Mucosa of rectum (tissue), 2 donors: ENCODE data around the gene ATG4B.
A peak's percentile ranks its signal among the peaks of the same experiment; 100 is the strongest.

Experiments used
- H3K27ac ChIP-seq, 2 donors: one replicate each; pipeline ENCODE4 v1.7.0; 2013; ENCODE audit warnings: inconsistent platforms in 2 of 2, low read depth in 2 of 2, low read length in 2 of 2
- H3K27me3 ChIP-seq, 2 donors: one replicate each; pipeline ENCODE4 v1.7.0; 2013; ENCODE audit warnings: low read length in 2 of 2; ENCODE audit not compliant: control insufficient read depth in 2 of 2, insufficient read depth in 2 of 2
- H3K36me3 ChIP-seq, 2 donors: one replicate each; pipeline ENCODE4 v1.7.0; 2013; ENCODE audit warnings: low read length in 2 of 2; ENCODE audit not compliant: control insufficient read depth in 2 of 2, insufficient read depth in 2 of 2
- H3K4me1 ChIP-seq, 2 donors: one replicate each; pipeline ENCODE4 v1.7.0; 2013; ENCODE audit warnings: low read length in 2 of 2, mild to moderate bottlenecking in 1 of 2; ENCODE audit not compliant: control insufficient read depth in 2 of 2, insufficient read depth in 2 of 2
- H3K4me3 ChIP-seq, 2 donors: one replicate each; pipeline ENCODE4 v1.7.0; 2013; ENCODE audit warnings: low read length in 2 of 2
- H3K9ac ChIP-seq, 2 donors: one replicate each; pipeline ENCODE4 v1.7.0; 2013; ENCODE audit warnings: low read length in 2 of 2, low read depth in 1 of 2, mild to moderate bottlenecking in 1 of 2
- H3K9me3 ChIP-seq, 2 donors: one replicate each; pipeline ENCODE4 v1.7.0; 2013; ENCODE audit warnings: low read length in 2 of 2; ENCODE audit not compliant: control insufficient read depth in 2 of 2
- donor health status: healthy.
- donor health status: Normal muscosa, but diverticular disease.

Gene ATG4B

DNA sequence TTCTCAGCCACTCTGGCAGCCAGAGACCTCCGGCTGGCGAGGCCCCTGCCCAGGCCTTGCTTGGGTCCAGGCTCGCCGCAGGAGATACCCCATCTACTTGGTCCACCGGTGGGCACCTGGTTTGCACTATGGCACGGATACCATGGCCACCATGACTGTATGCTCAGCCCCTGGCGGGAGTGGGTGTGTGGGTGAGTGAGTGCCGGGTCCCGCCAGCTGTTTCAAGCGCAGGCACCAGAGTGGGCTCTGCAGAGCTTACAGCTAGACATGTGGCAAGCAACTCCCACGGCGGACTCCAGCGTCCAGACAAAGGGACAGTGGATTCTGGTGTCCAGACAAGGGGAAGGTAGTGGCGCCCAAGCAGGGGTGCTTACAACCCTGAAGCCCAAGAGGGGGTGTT is 1.4 kb downstream of the ATG4B start:
- no peak overlapping the region for H3K9ac ChIP-seq
- peaks cover 3 to 4% of the 10 kb centered on the region in 2 donors for H3K36me3 ChIP-seq
- H3K4me3 ChIP-seq = peak overlapping the region in 1 of 2 donors; percentile 92
- no peak overlapping the region for H3K27ac ChIP-seq
- no peaks in the 10 kb centered on the region for H3K9me3 ChIP-seq
- peaks cover 16 to 31% of the 10 kb centered on the region in 2 donors for H3K4me1 ChIP-seq
- no peaks in the 10 kb centered on the region for H3K27me3 ChIP-seq

DNA sequence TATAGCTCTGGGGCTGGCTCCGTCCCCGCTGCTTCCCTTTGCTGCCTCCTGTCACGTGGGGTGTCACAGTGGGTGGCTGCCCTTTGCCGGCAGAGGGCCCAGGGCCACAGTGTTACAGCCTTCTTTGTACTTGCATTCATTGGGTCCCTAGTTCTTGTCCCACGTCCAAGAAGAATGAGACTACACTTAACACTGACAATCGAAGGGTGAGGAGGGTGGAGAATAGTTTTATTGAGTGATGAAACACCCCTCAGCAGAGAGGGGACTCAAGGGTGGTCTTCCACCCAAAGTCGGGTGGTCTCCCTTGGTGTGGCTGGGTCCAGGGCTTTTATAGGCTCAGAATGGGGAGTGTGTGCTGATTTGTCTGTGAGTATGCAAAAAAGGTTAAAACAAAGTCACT is 1.9 kb downstream of the ATG4B start:
- Histone ChIP-seq H3K9ac (no peak overlapping the region), H3K36me3 (peaks cover 3 to 7% of the 10 kb centered on the region in 2 donors), H3K9me3 (no peaks in the 10 kb centered on the region), H3K27me3 (no peaks in the 10 kb centered on the region), H3K4me1 (peaks cover 16 to 31% of the 10 kb centered on the region in 2 donors), H3K4me3 (peak overlapping the region in 1 of 2 donors; percentile 92), H3K27ac (no peak overlapping the region)

DNA sequence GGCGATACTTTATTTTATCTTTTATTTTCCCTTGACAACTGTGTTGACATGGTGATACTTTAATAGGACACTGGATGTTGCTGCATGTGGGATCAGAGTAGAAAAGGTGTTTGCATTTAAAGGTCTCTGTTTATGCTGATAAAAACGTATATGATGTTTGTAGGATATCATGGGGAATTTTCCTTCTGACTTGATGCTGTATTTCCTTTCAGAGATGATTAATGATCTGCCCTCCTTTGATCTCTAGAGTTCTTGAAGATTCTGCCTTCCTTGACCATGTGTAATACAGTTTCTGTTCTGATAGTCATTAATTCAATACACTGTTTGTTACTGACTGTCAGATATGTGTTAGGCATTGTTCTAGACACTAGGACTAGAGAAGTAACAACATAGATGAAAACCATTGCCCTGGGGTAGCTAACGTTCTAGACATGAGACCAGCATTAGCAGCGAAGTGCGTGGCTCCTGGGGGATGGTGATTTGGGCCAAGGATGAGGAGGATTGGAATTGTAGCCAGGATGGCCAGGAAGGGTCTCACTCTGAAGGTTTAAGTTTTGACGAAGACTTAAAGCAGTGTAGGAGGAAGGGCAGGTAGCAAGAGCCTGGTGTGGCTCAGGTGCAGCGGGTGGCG is 2.8 kb downstream of the ATG4B start:
- Histone ChIP-seq H3K9ac (no peak overlapping the region), H3K9me3 (no peaks in the 10 kb centered on the region), H3K4me3 (no peak overlapping the region), H3K27me3 (no peaks in the 10 kb centered on the region), H3K36me3 (peaks cover 3 to 9% of the 10 kb centered on the region in 2 donors), H3K27ac (no peak overlapping the region), H3K4me1 (peaks cover 16 to 35% of the 10 kb centered on the region in 2 donors)

DNA sequence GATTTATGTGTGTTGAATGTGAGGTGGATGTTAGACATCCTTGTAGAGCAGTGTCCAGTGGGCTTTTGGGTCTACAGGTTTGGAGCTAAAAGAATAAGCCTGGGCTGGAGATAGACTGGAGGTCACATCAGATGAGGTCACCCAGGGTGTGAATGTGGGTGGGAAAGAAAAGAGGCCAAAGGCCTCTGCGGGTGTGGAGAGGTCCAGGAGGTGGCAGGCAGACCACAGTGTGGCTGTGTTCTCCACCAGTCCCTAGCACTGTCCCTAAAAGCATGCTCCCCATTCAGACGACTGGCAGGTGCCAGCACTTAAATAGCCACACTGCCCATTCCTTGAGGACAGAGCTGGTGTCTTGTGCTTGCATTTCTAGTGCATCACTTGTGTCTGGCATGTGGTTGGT is 4.1 kb downstream of the ATG4B start:
- Histone ChIP-seq H3K9ac (no peak overlapping the region), H3K4me3 (no peak overlapping the region), H3K27ac (no peak overlapping the region), H3K27me3 (no peaks in the 10 kb centered on the region), H3K4me1 (peaks cover 11 to 40% of the 10 kb centered on the region in 2 donors), H3K36me3 (peaks cover 3 to 12% of the 10 kb centered on the region in 2 donors), H3K9me3 (no peaks in the 10 kb centered on the region)

DNA sequence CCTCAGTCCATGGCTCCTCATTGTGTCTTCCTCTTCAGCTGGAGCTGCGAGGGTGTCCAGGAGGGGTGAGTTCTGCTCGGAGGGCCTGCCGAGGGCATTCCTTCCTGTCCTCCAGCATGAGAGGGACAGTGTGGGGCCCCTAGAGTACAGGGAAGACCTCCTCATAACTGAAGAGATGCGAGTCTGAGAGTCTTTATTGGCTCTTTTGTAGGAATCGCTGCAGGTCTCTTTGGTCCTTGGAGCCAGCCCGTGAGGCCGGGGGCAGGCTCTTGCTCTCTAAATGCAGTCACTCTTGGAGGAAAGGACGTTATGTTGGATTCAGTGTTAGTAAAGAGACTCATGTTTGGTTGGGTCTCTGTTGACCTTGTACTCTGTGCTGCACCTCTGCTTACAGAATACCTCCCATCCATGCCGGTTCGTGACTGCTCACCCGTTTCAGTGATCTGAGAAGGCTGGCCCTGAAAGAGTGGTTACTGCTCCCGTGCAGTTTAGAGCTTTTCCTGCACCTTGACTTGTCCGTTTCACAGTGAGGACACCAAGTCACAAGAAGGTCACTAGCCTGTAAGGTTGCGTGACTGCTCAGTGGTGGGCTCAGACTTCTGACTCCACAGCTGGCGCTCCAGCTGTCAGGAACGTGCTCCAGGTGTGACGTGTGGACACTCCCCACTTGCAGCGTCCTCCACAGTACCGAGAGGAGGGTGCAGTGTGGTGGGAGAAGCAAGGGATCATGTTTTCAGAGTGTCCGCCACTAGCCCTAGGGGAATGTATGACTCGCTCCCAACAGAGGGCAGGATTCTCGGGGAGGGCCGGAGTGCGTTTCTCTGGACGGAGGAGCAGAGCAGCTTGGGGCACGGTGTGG is 7.8 kb downstream of the ATG4B start:
- H3K27me3 ChIP-seq = no peaks in the 10 kb centered on the region
- H3K4me1 ChIP-seq = peaks cover 0 to 33% of the 10 kb centered on the region in 2 donors
- no peak overlapping the region for H3K4me3 ChIP-seq
- H3K36me3 ChIP-seq = peaks cover 0 to 11% of the 10 kb centered on the region in 2 donors
- no peaks in the 10 kb centered on the region for H3K9me3 ChIP-seq
- H3K9ac ChIP-seq = peak overlapping the region in 1 of 2 donors; percentile 40
- H3K27ac ChIP-seq = peak overlapping the region in 1 of 2 donors; percentile 46

DNA sequence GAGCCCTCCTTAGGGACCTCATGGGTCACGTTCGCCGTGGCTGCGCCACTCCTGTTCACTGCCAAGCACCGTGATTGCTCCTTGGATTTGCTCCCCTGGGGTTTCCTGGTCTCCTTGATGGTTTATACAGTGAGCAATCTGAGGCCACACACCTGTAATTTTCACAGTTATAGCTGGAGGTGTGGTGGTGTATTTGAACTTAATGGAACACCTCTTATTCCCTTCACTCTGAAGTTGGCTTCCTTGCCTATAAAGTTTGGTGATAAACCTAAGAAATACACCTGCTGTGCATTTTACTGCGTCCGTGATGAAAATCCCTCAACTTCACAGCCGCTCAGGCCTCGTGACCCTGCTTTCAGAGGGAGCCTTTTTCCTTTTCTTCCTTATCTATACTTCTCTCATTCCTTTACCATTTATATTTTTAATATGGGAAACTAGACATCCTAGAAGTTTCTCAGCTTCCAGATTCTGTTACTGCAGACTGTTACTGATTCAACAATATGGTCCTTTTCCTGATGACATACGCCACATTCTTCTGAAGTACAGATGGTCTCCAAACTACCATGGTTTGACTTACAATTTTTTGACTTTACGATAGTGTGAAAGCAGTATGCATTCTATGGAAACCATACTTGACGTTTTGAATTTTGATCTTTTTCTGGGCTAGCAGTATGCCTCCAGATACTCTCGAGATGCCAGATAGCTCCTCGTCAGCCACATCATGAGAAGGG is 8.6 kb downstream of the ATG4B start:
- peaks cover 0 to 29% of the 10 kb centered on the region in 2 donors for H3K4me1 ChIP-seq
- H3K36me3 ChIP-seq = peaks cover 3 to 12% of the 10 kb centered on the region in 2 donors
- H3K27ac ChIP-seq = peak overlapping the region in 1 of 2 donors; percentile 46
- H3K27me3 ChIP-seq = no peaks in the 10 kb centered on the region
- H3K9me3 ChIP-seq = no peaks in the 10 kb centered on the region
- no peak overlapping the region for H3K4me3 ChIP-seq
- peak overlapping the region in 1 of 2 donors; percentile 40 for H3K9ac ChIP-seq

DNA sequence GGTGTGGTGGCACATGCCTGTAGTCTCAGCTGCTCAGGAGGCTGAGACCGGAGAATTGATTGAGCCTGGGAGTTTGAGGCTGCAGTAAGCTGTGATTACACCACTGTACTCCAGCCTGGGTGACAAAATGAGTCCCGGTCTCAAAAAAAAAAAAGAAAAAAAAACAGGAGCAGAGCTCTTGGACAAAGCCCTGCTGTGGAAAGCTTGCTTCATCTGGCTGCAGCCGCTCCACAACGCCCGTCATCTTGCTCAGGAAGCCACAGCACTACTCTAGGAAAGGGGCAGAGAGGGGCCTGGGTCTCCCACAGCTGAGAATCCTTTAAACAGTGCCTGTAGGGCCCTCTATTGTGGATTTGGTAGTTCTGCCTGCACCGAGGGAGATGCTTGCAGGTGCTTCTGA is 11.0 kb downstream of the ATG4B start:
- H3K27ac ChIP-seq = no peak overlapping the region
- no peaks in the 10 kb centered on the region for H3K9me3 ChIP-seq
- H3K4me1 ChIP-seq = peaks cover 0 to 23% of the 10 kb centered on the region in 2 donors
- H3K36me3 ChIP-seq = peaks cover 25 to 36% of the 10 kb centered on the region in 2 donors
- no peak overlapping the region for H3K9ac ChIP-seq
- no peaks in the 10 kb centered on the region for H3K27me3 ChIP-seq
- H3K4me3 ChIP-seq = no peak overlapping the region

DNA sequence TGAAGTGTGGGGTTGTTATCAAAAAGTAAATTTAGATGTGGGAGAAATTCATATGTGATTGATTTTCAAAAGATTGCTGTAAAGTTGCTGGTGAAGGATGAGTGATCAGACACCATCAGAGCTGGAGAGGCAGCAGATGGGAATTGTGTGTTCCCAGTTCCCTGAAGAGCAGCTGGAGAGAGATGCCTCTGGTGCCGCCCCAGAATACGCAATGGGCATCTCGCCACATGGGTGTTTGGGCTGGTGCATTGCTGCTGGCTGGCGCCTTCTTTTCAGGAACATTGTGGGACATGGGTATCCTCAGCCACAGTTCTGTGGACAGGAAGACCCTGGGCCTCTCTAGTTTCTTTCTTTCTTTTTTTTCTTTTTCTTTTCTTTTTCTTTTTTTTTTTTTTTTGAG is 11.9 kb downstream of the ATG4B start:
- Histone ChIP-seq H3K27me3 (no peaks in the 10 kb centered on the region), H3K27ac (no peak overlapping the region), H3K9me3 (no peaks in the 10 kb centered on the region), H3K9ac (no peak overlapping the region), H3K4me3 (no peak overlapping the region), H3K36me3 (peaks cover 26 to 35% of the 10 kb centered on the region in 2 donors), H3K4me1 (peaks cover 0 to 23% of the 10 kb centered on the region in 2 donors)

DNA sequence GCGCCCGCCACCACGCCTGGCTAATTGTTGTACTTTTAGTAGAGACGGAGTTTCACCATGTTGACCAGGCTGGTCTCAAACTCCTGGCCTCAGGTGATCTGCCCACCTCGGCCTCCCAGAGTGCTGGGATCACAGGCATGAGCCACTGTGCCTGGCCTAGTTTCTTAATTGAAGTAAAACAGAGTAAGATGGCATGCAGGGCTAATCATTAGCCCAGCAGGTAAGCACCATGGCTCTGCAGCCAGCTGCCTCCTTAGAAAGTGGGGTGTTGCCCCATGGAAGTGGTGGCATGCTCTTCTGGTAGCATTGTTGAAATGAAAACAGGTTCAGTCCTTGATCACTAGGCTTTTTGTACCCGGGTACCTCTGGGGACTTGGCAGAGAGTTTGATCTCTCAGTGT is 12.4 kb downstream of the ATG4B start:
- peaks cover 31 to 40% of the 10 kb centered on the region in 2 donors for H3K36me3 ChIP-seq
- no peaks in the 10 kb centered on the region for H3K27me3 ChIP-seq
- H3K9ac ChIP-seq = no peak overlapping the region
- H3K27ac ChIP-seq = no peak overlapping the region
- no peak overlapping the region for H3K4me3 ChIP-seq
- peaks cover 0 to 22% of the 10 kb centered on the region in 2 donors for H3K4me1 ChIP-seq
- H3K9me3 ChIP-seq = no peaks in the 10 kb centered on the region

DNA sequence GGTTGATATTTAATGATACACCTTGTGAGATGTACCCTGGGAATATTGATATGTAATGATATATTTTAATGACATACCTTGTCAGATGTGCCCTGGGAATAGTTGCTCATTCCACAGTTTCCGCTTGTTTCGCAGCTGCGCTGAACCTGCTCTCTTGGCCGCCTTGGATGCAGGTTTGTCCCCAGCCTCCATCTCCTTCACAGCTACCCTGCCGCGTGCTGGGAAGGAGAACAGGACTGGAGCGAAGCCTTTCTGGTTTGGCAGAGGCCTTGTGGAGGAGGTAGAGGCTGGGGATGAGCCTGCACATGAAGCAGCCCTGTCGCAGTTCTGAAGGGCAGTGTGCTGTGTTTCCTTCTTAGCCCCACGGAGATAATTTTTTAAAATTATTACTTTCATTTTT is 14.6 kb downstream of the ATG4B start:
- Histone ChIP-seq H3K9me3 (no peaks in the 10 kb centered on the region), H3K4me1 (peaks cover 0 to 3% of the 10 kb centered on the region in 2 donors), H3K4me3 (no peak overlapping the region), H3K27me3 (no peaks in the 10 kb centered on the region), H3K36me3 (peaks cover 48 to 52% of the 10 kb centered on the region in 2 donors), H3K27ac (no peak overlapping the region), H3K9ac (no peak overlapping the region)
